Erythroblast (primary cell): Measurements from ENCODE around the gene ANO6.

Source experiments
- GATA1 ChIP-seq: IDR thresholded peaks from 2 replicates; pipeline ENCODE4 v1.6.1; 2011; ENCODE audit warnings: low read depth, mild to moderate bottlenecking, control low read depth, low read length, moderate library complexity
- POLR2A ChIP-seq: IDR thresholded peaks from 2 replicates; pipeline ENCODE4 v1.6.1; 2011; ENCODE audit warnings: mild to moderate bottlenecking, low read length

GRCh38 chr12:45458854-45459807, 243.2 kb downstream of the ANO6 start:
- TF ChIP-seq POLR2A (no peak), GATA1 (no peak)
